Measurements from ENCODE around the gene HOXC6. TPM values are rescaled to one million over a fixed set of nuclear protein-coding genes. Genes with fewer than 3 reads are reported as not detected.

The HOXC6 gene
- total RNA-seq, 1 donor from 2014 or later, result not detected

- H3K27ac ChIP-seq, result no peak overlapping the region
- Mint-ChIP-seq H3K27ac (no peak overlapping the region), H3K36me3 (no peaks in the 10 kb centered on the region), H3K9me3 (peaks cover 15% of the 10 kb centered on the region), H3K27me3 (ENCODE audit: insufficient read depth, low read depth) (peaks cover 89% of the 10 kb centered on the region), H3K4me3 (no peak overlapping the region), H3K4me1 (no peaks in the 10 kb centered on the region)
- no peaks in the 10 kb centered on the region for H3K9me3 ChIP-seq (ENCODE audit: low read depth)
- no peak for DNase-seq (ENCODE audit: low spot score)
- no peaks in the 10 kb centered on the region for H3K36me3 ChIP-seq
- no peak overlapping the region for H3K4me3 ChIP-seq
- H3F3A ChIP-seq (ENCODE audit: low read depth), result no peaks in the 10 kb centered on the region
- H3K9ac ChIP-seq, result no peak overlapping the region
- peak; percentile 23 for TF ChIP-seq EZH2 (IDR thresholded peaks at IDR 0.05)
- peak; percentile 77 for TF ChIP-seq EZH2phosphoT487 (IDR thresholded peaks at IDR 0.05)
- no peak for TF ChIP-seq CTCF (IDR thresholded peaks at IDR 0.05)
- no peak overlapping the region for H2AFZ ChIP-seq (replicated peaks)
- H4K20me1 ChIP-seq (ENCODE audit: low read depth), result peaks cover 54% of the 10 kb centered on the region
- no peaks in the 10 kb centered on the region for H3K79me2 ChIP-seq (ENCODE audit: low read depth)
- H3K4me1 ChIP-seq, result no peaks in the 10 kb centered on the region
- no peak overlapping the region for H3K4me2 ChIP-seq
- H3K27me3 ChIP-seq, result peaks cover 100% of the 10 kb centered on the region
These were observed 8.6 kb downstream of the HOXC6 start for GRCh38 chr12:54036620-54037359.

- peaks cover 89% of the 10 kb centered on the region for H3K27me3 Mint-ChIP-seq (ENCODE audit: insufficient read depth, low read depth)
- H3K36me3 Mint-ChIP-seq, result no peaks in the 10 kb centered on the region
- no peak overlapping the region for H2AFZ ChIP-seq (replicated peaks)
- peak; percentile 67 for TF ChIP-seq EZH2phosphoT487 (IDR thresholded peaks at IDR 0.05)
- TF ChIP-seq EZH2 (IDR thresholded peaks at IDR 0.05), result no peak
- DNase-seq (ENCODE audit: low spot score), result no peak
- no peak overlapping the region for H3K4me3 Mint-ChIP-seq
- H3K27me3 ChIP-seq, result peaks cover 100% of the 10 kb centered on the region
- peaks cover 52% of the 10 kb centered on the region for H4K20me1 ChIP-seq (ENCODE audit: low read depth)
- no peaks in the 10 kb centered on the region for H3K4me1 ChIP-seq
- no peak overlapping the region for H3K27ac Mint-ChIP-seq
- H3F3A ChIP-seq (ENCODE audit: low read depth), result no peaks in the 10 kb centered on the region
- H3K79me2 ChIP-seq (ENCODE audit: low read depth), result no peaks in the 10 kb centered on the region
- no peaks in the 10 kb centered on the region for H3K4me1 Mint-ChIP-seq
- no peak overlapping the region for H3K9ac ChIP-seq
- no peak overlapping the region for H3K4me2 ChIP-seq
- H3K4me3 ChIP-seq, result no peak overlapping the region
- no peaks in the 10 kb centered on the region for H3K36me3 ChIP-seq
- H3K9me3 Mint-ChIP-seq, result peaks cover 12% of the 10 kb centered on the region
- no peak overlapping the region for H3K27ac ChIP-seq
- no peaks in the 10 kb centered on the region for H3K9me3 ChIP-seq (ENCODE audit: low read depth)
These were observed 9.4 kb downstream of the HOXC6 start for GRCh38 chr12:54037360-54038283.

- Mint-ChIP-seq H3K36me3 (no peaks in the 10 kb centered on the region), H3K9me3 (peaks cover 8% of the 10 kb centered on the region), H3K27ac (no peak overlapping the region), H3K4me3 (no peak overlapping the region), H3K27me3 (ENCODE audit: insufficient read depth, low read depth) (peaks cover 89% of the 10 kb centered on the region), H3K4me1 (no peaks in the 10 kb centered on the region)
- no peak overlapping the region for H3K4me3 ChIP-seq
- no peaks in the 10 kb centered on the region for H3F3A ChIP-seq (ENCODE audit: low read depth)
- H4K20me1 ChIP-seq (ENCODE audit: low read depth), result peaks cover 45% of the 10 kb centered on the region
- no peaks in the 10 kb centered on the region for H3K79me2 ChIP-seq (ENCODE audit: low read depth)
- no peaks in the 10 kb centered on the region for H3K9me3 ChIP-seq (ENCODE audit: low read depth)
- H3K27me3 ChIP-seq, result peaks cover 100% of the 10 kb centered on the region
- H2AFZ ChIP-seq (replicated peaks), result no peak overlapping the region
- H3K36me3 ChIP-seq, result no peaks in the 10 kb centered on the region
- no peak overlapping the region for H3K9ac ChIP-seq
- no peak overlapping the region for H3K27ac ChIP-seq
- no peaks in the 10 kb centered on the region for H3K4me1 ChIP-seq
- DNase-seq (ENCODE audit: low spot score), result peak; percentile 1
- no peak for TF ChIP-seq CTCF (IDR thresholded peaks at IDR 0.05)
- TF ChIP-seq EZH2 (IDR thresholded peaks at IDR 0.05), result no peak
- no peak for TF ChIP-seq EZH2phosphoT487 (IDR thresholded peaks at IDR 0.05)
- no peak overlapping the region for H3K4me2 ChIP-seq
These were observed 10.1 kb downstream of the HOXC6 start for GRCh38 chr12:54038284-54038870.
